Measurements from ENCODE around the gene STK39. TPM values are rescaled to one million over a fixed set of nuclear protein-coding genes. Genes with fewer than 3 reads are reported as not detected.

The STK39 gene
- total and polyA plus RNA-seq, 9 of the 15 experiments (the other 6 are each of a cell fraction or from before 2014, with no cell fraction given) = 0.19 to 0.76 (median 0.51) TPM

- Histone ChIP-seq H3K9ac (ENCODE audit: insufficient read depth in 1 of 2, low read depth in 2 of 2, low read length in 2 of 2) (no peak overlapping the region), H3K27ac (ENCODE audit: extremely low read depth, low read depth, low read length) (no peak overlapping the region), H3K4me1 (replicated peaks in 1 of 2; ENCODE audit: control insufficient read depth in 2 of 2, insufficient read depth in 2 of 2, low read length in 2 of 2) (no peaks in the 10 kb centered on the region), H4K20me1 (replicated peaks; ENCODE audit: control insufficient read depth, insufficient read depth, low read length) (no peaks in the 10 kb centered on the region), H3K9me1 (ENCODE audit: control insufficient read depth, insufficient read depth, low read length) (no peaks in the 10 kb centered on the region), H3K79me2 (ENCODE audit: control insufficient read depth, insufficient read depth, low read length) (no peaks in the 10 kb centered on the region), H3K4me3 (no peak overlapping the region), H3K9me3 (replicated peaks; ENCODE audit: control insufficient read depth, insufficient read depth, low read depth, low read length) (no peaks in the 10 kb centered on the region), H3K4me2 (ENCODE audit: insufficient read depth, low read length) (no peak overlapping the region), H3K36me3 (ENCODE audit: control insufficient read depth, insufficient read depth, low read length) (no peaks in the 10 kb centered on the region), H2AFZ (ENCODE audit: low read depth, low read length) (no peak overlapping the region), H3K27me3 (ENCODE audit: control insufficient read depth in 2 of 2, insufficient read depth in 2 of 2, low read length in 2 of 2) (peaks cover 0 to 6% of the 10 kb centered on the region in 2 experiments; a peak in 1 of 5 replicates)
- no peak for TF ChIP-seq ZNF586 (CRISPR knock-in tag; conservative IDR thresholded peaks at IDR 0.05)
- TF ChIP-seq CBFA2T2 (conservative IDR thresholded peaks at IDR 0.05) = no peak
- TF ChIP-seq SMARCC2 (IDR thresholded peaks at IDR 0.05; ENCODE audit: low read depth) = no peak
- TF ChIP-seq ZNF239 (CRISPR knock-in tag; IDR thresholded peaks at IDR 0.05) = no peak
- TF ChIP-seq CBFA2T3 (IDR thresholded peaks at IDR 0.05) = no peak
- no peak for TF ChIP-seq NCOA6 (IDR thresholded peaks at IDR 0.05)
- TF ChIP-seq PTTG1 (tag; IDR thresholded peaks at IDR 0.05; ENCODE audit: low read depth) = no peak
- no peak for TF ChIP-seq PRPF4 (IDR thresholded peaks at IDR 0.05; ENCODE audit: insufficient read depth, low read depth, low read length, poor library complexity, severe bottlenecking)
- no peak for TF ChIP-seq FOXJ2 (tag; IDR thresholded peaks at IDR 0.05)
- no peak for TF ChIP-seq SMARCB1 (IDR thresholded peaks at IDR 0.05; ENCODE audit: insufficient read length, low read depth)
- TF ChIP-seq NCOR1 (IDR thresholded peaks at IDR 0.05) = no peak
- TF ChIP-seq NR0B1 (IDR thresholded peaks at IDR 0.05; ENCODE audit: partially characterized antibody) = no peak
- TF ChIP-seq ZNF584 (CRISPR knock-in tag; IDR thresholded peaks at IDR 0.05; ENCODE audit: low read depth) = no peak
- TF ChIP-seq CHD1 (IDR thresholded peaks at IDR 0.05; ENCODE audit: low read length) = no peak
- no peak for TF ChIP-seq ZFP1 (CRISPR knock-in tag; IDR thresholded peaks at IDR 0.05)
- no peak for TF ChIP-seq TAF1 (IDR thresholded peaks at IDR 0.05; ENCODE audit: control insufficient read depth, extremely low read depth, insufficient read depth, low read length, severe bottlenecking)
- TF ChIP-seq ZZZ3 (IDR thresholded peaks at IDR 0.05) = no peak
- no peak for TF ChIP-seq TFE3 (CRISPR knock-in tag; IDR thresholded peaks at IDR 0.05)
- TF ChIP-seq CC2D1A (IDR thresholded peaks at IDR 0.05) = no peak
- no peak for TF ChIP-seq ZNF778 (CRISPR knock-in tag; IDR thresholded peaks at IDR 0.05)
- intact Hi-C loops (cut with micrococcal nuclease) = no loop called here
- FAIRE-seq (no peak), DNase-seq (ENCODE audit: extremely low read depth in 1 of 4, low spot score in 3 of 4) (no peak), ATAC-seq (no peak)
- WGBS (ENCODE audit: insufficient coverage, low coverage, missing lambda C conversion rate) = 0% methylated on average over 2 of the region's 2 CpGs
- ChIA-PET CTCF (ENCODE audit: low intra/inter-chr PET ratio) (no interaction called here), POLR2A (no interaction called here)
- BruUV-seq (replicated peaks) = no TSS peak
- in situ Hi-C loops (cut with MboI) = no loop called here
Measured at GRCh38 chr2:168224346-168224745, 23.0 kb downstream of the STK39 start.

Data from K562 (cell line).